Esophagus squamous epithelium (tissue), 5 donors: Measurements from ENCODE around the gene MPI. TPM values are rescaled to one million over a fixed set of nuclear protein-coding genes. Genes with fewer than 3 reads are reported as not detected.
A peak's percentile ranks its signal among the peaks of the same experiment; 100 is the strongest.
"Not testable (repeated sequence)": the region's sequence is repeated elsewhere in the genome, so short reads cannot be mapped to it uniquely, and the experiment has no call there.

ENCODE experiments used
- DNase-seq: peaks from one replicate; lab custom pipeline; 2025; lab: John Stamatoyannopoulos, UW
- H3K27ac ChIP-seq, 4 donors: fragments of 200-600 bp; sonication (generic); one replicate each; pipeline ENCODE4 v1.5.1; 2016 to 2019; ENCODE audit warnings: mild to moderate bottlenecking in 1 of 4
- H3K27me3 ChIP-seq, 4 donors: fragments of 200-600 bp; sonication (generic); 1 replicate in 3 of 4; 2 replicates in 1 of 4; pipeline versions ENCODE4 v1.5.1 to v1.6.0; 2017 to 2021; ENCODE audit warnings: antibody characterized with exemption in 1 of 4
- H3K36me3 ChIP-seq, 3 donors: fragments of 200-600 bp; sonication (generic); one replicate each; pipeline ENCODE4 v1.5.1; 2016 to 2019
- H3K4me1 ChIP-seq, 3 donors: fragments of 200-600 bp; sonication (generic); one replicate each; pipeline ENCODE4 v1.5.1; 2017 to 2019
- H3K4me3 ChIP-seq, 4 donors: fragments of 200-600 bp; sonication (generic); 1 replicate in 3 of 4; 2 replicates in 1 of 4; pipeline ENCODE4 v1.5.1; 2016 to 2019; ENCODE audit warnings: mild to moderate bottlenecking in 2 of 4, moderate library complexity in 1 of 4
- H3K9me3 ChIP-seq, 3 donors: fragments of 200-600 bp; sonication (generic); one replicate each; pipeline ENCODE4 v1.5.1; 2016 to 2019
- CTCF ChIP-seq, 6 experiments: fragments of 450-650 bp in 4 of 6; fragments of 200-600 bp in 2 of 6; sonication (generic) in 2 of 6; IDR thresholded peaks; one replicate each; pipeline ENCODE4 v1.5.1; 2016 to 2019; ENCODE audit warnings: antibody characterized with exemption in 6 of 6, mild to moderate bottlenecking in 4 of 6, moderate library complexity in 4 of 6
- POLR2A ChIP-seq, 4 donors: fragments of 450-650 bp; IDR thresholded peaks; one replicate each; pipeline ENCODE4 v1.6.1; 2017; ENCODE audit warnings: antibody characterized with exemption in 4 of 4, mild to moderate bottlenecking in 4 of 4, moderate library complexity in 3 of 4
- WGBS, 2 donors: methylation state at CpG; one replicate each; pipeline ENCODE4 v1.1.5; 2018; 5-methylcytosine and 5-hydroxymethylcytosine counted together
- intact Hi-C: fragments of 100-400 bp; cut with DNase I; formaldehyde crosslinking; loops from one replicate; pipeline ENCODE4 v1.15.0; 2022
- total RNA-seq, 4 donors: library from RNA; depleted of rRNA; stranded (reverse); fragments of >200 nt; gene quantifications; one replicate each; pipeline ENCODE4 v1.1.0, GENCODE V29; 2016
- donor health status: DM: yes; HTN: yes; CAD: no.

MPI gene
- total RNA-seq, 4 donors from 2014 or later = 26.5 to 51.9 (median 47.9) TPM

- H3K27me3 ChIP-seq = no peaks in the 10 kb centered on the region
- TF ChIP-seq CTCF (IDR thresholded peaks at IDR 0.05) = no peak
- TF ChIP-seq POLR2A (IDR thresholded peaks at IDR 0.05) = no peak
- no peaks in the 10 kb centered on the region for H3K36me3 ChIP-seq
- intact Hi-C loops = no loop called here
- H3K4me3 ChIP-seq = no peak overlapping the region
- no peak for DNase-seq
- H3K9me3 ChIP-seq = no peaks in the 10 kb centered on the region
- 70 to 82% methylated on average over 4 of the region's 4 CpGs for WGBS, 2 donors
- H3K4me1 ChIP-seq = peaks cover 5 to 14% (median 13%) of the 10 kb centered on the region in 3 donors
- no peak overlapping the region for H3K27ac ChIP-seq
Observed at GRCh38 chr15:74884428-74885223, 5.2 kb upstream of the MPI start.

GRCh38 chr15:74885461-74885860 lies 4.4 kb upstream of the MPI start:
- Histone ChIP-seq H3K27me3 (no peaks in the 10 kb centered on the region), H3K27ac (no peak overlapping the region), H3K4me1 (peaks cover 8 to 20% (median 13%) of the 10 kb centered on the region in 3 donors), H3K4me3 (no peak overlapping the region), H3K36me3 (no peaks in the 10 kb centered on the region), H3K9me3 (no peaks in the 10 kb centered on the region)
- no peak for DNase-seq
- intact Hi-C loops = no loop called here
- WGBS, 2 donors = 80 to 82% methylated on average over 5 of the region's 5 CpGs
- TF ChIP-seq POLR2A (IDR thresholded peaks at IDR 0.05) (no peak), CTCF (IDR thresholded peaks at IDR 0.05) (no peak)

GRCh38 chr15:74887537-74888193 lies 2.2 kb upstream of the MPI start:
- WGBS, 2 donors = 79 to 90% methylated on average over 4 to 9 of the region's 10 CpGs
- DNase-seq, H3K4me3 ChIP-seq, H3K9me3 ChIP-seq, intact Hi-C loops, H3K27me3 ChIP-seq, H3K27ac ChIP-seq: not testable (repeated sequence)
- H3K36me3 ChIP-seq = peaks cover 0 to 16% (median 0%) of the 10 kb centered on the region in 3 donors
- peaks cover 16 to 42% (median 24%) of the 10 kb centered on the region in 3 donors for H3K4me1 ChIP-seq

GRCh38 chr15:74888716-74889115 lies 1.1 kb upstream of the MPI start:
- TF ChIP-seq CTCF (IDR thresholded peaks at IDR 0.05) = no peak
- no peak for TF ChIP-seq POLR2A (IDR thresholded peaks at IDR 0.05)
- Histone ChIP-seq H3K4me1 (peaks cover 16 to 53% (median 26%) of the 10 kb centered on the region in 3 donors), H3K4me3 (no peak overlapping the region), H3K9me3 (no peaks in the 10 kb centered on the region), H3K36me3 (peaks cover 0 to 26% (median 0%) of the 10 kb centered on the region in 3 donors), H3K27me3 (no peaks in the 10 kb centered on the region), H3K27ac (peak overlapping the region in 3 of 4 donors; percentile 81 to 91 (median 89))
- no peak for DNase-seq
- intact Hi-C loops = no loop called here
- 90% methylated on average over 4 of the region's 4 CpGs; no CpG with 5 or more reads in 1 of the 2 donors for WGBS, 2 donors

- H3K9me3 ChIP-seq = no peaks in the 10 kb centered on the region
- DNase-seq = no peak
- 16 to 26% methylated on average over 7 to 8 of the region's 8 CpGs for WGBS, 2 donors
Observed at GRCh38 chr15:74889390-74889882, 406 bp upstream of the MPI start.

More at GRCh38 chr15:74889390-74889882, 406 bp upstream of the MPI start:
- Histone ChIP-seq H3K27ac (peak overlapping the region; percentile 81 to 91 (median 89)), H3K4me3 (peak overlapping the region; percentile 76 to 94 (median 88)), H3K36me3 (peaks cover 0 to 31% (median 0%) of the 10 kb centered on the region in 3 donors), H3K4me1 (peaks cover 16 to 56% (median 26%) of the 10 kb centered on the region in 3 donors), H3K27me3 (no peaks in the 10 kb centered on the region)
- TF ChIP-seq POLR2A (IDR thresholded peaks at IDR 0.05) (no peak), CTCF (IDR thresholded peaks at IDR 0.05) (no peak)
- intact Hi-C loops = no loop called here
